ENCODE data around the gene JPH3.

The JPH3 gene

GRCh38 chr16:87644596-87644995 is 42.3 kb downstream of the JPH3 start:
- Histone ChIP-seq H3K27ac (ENCODE audit: low read depth, low read length) (no peak overlapping the region), H3K4me2 (ENCODE audit: low read length) (no peak overlapping the region), H3K4me3 (ENCODE audit: low read length) (no peak overlapping the region), H3K4me1 (ENCODE audit: control insufficient read depth, low read length) (no peaks in the 10 kb centered on the region), H3F3A (ENCODE audit: control insufficient read depth, insufficient read depth) (no peaks in the 10 kb centered on the region), H3K79me2 (ENCODE audit: control insufficient read depth, low read length) (no peaks in the 10 kb centered on the region), H3K9me2 (replicated peaks; ENCODE audit: control insufficient read depth, low read length) (no peaks in the 10 kb centered on the region), H4K20me1 (ENCODE audit: control insufficient read depth, insufficient read depth, low read depth, low read length) (no peaks in the 10 kb centered on the region), H3K36me3 (ENCODE audit: control insufficient read depth, low read length) (no peaks in the 10 kb centered on the region), H3K27me3 (ENCODE audit: control insufficient read depth, low read length) (no peaks in the 10 kb centered on the region; the same call in 1 of the 2 replicates), H3K9me3 (ENCODE audit: control insufficient read depth, insufficient read depth, low read length) (no peaks in the 10 kb centered on the region)
- TF ChIP-seq CTCF (IDR thresholded peaks at IDR 0.05; ENCODE audit: low read depth, low read length, poor library complexity, severe bottlenecking) (no peak), EZH2phosphoT487 (IDR thresholded peaks at IDR 0.05; ENCODE audit: borderline replicate concordance, low read length) (no peak)

GRCh38 chr16:87645802-87646201 is 43.5 kb downstream of the JPH3 start:
- peaks cover 4% of the 10 kb centered on the region; the same call in 1 of the 2 replicates for H3K27me3 ChIP-seq (ENCODE audit: control insufficient read depth, low read length)
- H3K4me3 ChIP-seq (ENCODE audit: low read length) = no peak overlapping the region
- no peaks in the 10 kb centered on the region for H3K79me2 ChIP-seq (ENCODE audit: control insufficient read depth, low read length)
- no peaks in the 10 kb centered on the region for H3K9me3 ChIP-seq (ENCODE audit: control insufficient read depth, insufficient read depth, low read length)
- H3K4me2 ChIP-seq (ENCODE audit: low read length) = no peak overlapping the region
- H4K20me1 ChIP-seq (ENCODE audit: control insufficient read depth, insufficient read depth, low read depth, low read length) = no peaks in the 10 kb centered on the region
- no peaks in the 10 kb centered on the region for H3K9me2 ChIP-seq (replicated peaks; ENCODE audit: control insufficient read depth, low read length)
- H3K36me3 ChIP-seq (ENCODE audit: control insufficient read depth, low read length) = no peaks in the 10 kb centered on the region
- no peak overlapping the region for H3K27ac ChIP-seq (ENCODE audit: low read depth, low read length)
- no peaks in the 10 kb centered on the region for H3F3A ChIP-seq (ENCODE audit: control insufficient read depth, insufficient read depth)
- no peaks in the 10 kb centered on the region for H3K4me1 ChIP-seq (ENCODE audit: control insufficient read depth, low read length)
- TF ChIP-seq EZH2phosphoT487 (IDR thresholded peaks at IDR 0.05; ENCODE audit: borderline replicate concordance, low read length) = no peak
- no peak for TF ChIP-seq CTCF (IDR thresholded peaks at IDR 0.05; ENCODE audit: low read depth, low read length, poor library complexity, severe bottlenecking)

- no peaks in the 10 kb centered on the region for H3K4me1 ChIP-seq (ENCODE audit: control insufficient read depth, low read length)
- no peaks in the 10 kb centered on the region for H4K20me1 ChIP-seq (ENCODE audit: control insufficient read depth, insufficient read depth, low read depth, low read length)
- no peak overlapping the region for H3K4me3 ChIP-seq (ENCODE audit: low read length)
- no peaks in the 10 kb centered on the region for H3K36me3 ChIP-seq (ENCODE audit: control insufficient read depth, low read length)
- no peaks in the 10 kb centered on the region for H3K79me2 ChIP-seq (ENCODE audit: control insufficient read depth, low read length)
- H3K27me3 ChIP-seq (ENCODE audit: control insufficient read depth, low read length) = peaks cover 4% of the 10 kb centered on the region; the same call in 1 of the 2 replicates
- H3K27ac ChIP-seq (ENCODE audit: low read depth, low read length) = no peak overlapping the region
- no peak overlapping the region for H3K4me2 ChIP-seq (ENCODE audit: low read length)
- H3K9me2 ChIP-seq (replicated peaks; ENCODE audit: control insufficient read depth, low read length) = no peaks in the 10 kb centered on the region
- TF ChIP-seq EZH2phosphoT487 (IDR thresholded peaks at IDR 0.05; ENCODE audit: borderline replicate concordance, low read length) = no peak
- no peak for TF ChIP-seq CTCF (IDR thresholded peaks at IDR 0.05; ENCODE audit: low read depth, low read length, poor library complexity, severe bottlenecking)
- H3K9me3 ChIP-seq (ENCODE audit: control insufficient read depth, insufficient read depth, low read length) = no peaks in the 10 kb centered on the region
- H3F3A ChIP-seq (ENCODE audit: control insufficient read depth, insufficient read depth) = no peaks in the 10 kb centered on the region
Measured at GRCh38 chr16:87647431-87648185, 45.3 kb downstream of the JPH3 start.

All from DOHH2 (cell line).